Measurements from ENCODE around the gene PRDX3.

The PRDX3 gene

GRCh38 chr10:119129721-119130120 is 48.9 kb downstream of the PRDX3 start:
- DNase-seq, result no peak

DNA sequence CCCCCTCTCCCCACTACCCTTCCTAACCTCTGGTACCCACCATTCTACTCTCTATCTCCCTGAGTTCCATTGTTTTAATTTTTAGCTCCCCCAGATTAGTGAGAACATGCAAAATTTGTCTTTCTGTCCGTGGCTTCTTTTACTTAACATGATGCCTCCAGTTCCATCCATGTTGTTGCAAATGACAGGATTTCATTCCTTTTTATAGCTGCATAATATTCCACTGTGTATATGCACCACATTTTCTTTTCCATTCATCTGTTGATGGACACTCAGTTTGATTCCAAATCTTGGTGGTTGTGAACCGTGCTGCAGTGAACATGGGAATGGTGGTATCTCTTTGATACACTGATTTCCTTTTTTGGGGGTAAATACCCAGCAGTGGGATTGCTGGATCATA is 52.7 kb downstream of the PRDX3 start:
- no peak for DNase-seq

- no peak for DNase-seq
These were observed 57.7 kb downstream of the PRDX3 start for GRCh38 chr10:119120875-119121274.

GRCh38 chr10:119120413-119120867 is 58.2 kb downstream of the PRDX3 start:
- no peak for DNase-seq

DNA sequence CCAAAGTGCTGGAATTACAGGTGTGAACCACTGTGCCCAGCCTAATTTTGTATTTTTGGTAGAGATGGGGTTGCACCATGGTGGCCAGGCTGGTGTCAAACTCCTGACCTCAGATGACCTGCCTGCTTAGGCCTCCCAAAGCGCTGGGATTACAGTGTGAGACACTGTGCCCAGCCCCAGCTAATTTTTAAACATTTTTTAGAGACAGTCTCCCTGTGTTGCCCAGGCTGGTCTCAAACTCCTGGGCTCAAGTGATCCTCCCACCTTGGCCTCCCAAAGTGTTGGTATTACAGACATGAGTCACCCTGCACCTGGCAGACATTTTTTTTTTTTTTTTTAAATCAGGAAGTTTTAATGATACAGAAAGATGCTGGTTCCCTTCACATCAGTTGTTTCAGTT is 59.2 kb downstream of the PRDX3 start:
- no peak for DNase-seq

DNA sequence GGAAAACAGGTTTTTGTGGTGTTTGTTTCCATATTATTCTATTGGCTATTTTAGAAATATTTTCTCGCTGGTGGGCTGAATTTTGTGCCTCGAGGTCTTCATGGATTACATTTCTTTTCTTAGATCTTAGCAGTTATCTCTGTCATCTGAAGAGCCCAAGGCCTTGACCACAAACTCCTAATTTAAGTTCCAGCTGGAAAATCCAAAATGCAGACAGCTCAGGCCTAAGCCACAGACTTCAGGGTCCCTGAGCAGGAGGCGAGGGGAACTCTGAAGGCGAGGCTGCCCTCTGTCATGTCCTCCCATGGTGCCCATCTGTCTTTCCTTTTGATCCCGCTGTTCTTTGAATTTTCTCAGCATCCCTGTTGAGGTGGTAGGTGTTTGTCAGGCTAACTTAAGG is 60.4 kb downstream of the PRDX3 start:
- DNase-seq, result no peak
